ENCODE measurements around the gene STN1.
A peak's percentile ranks its signal among the peaks of the same experiment; 100 is the strongest.

Gene STN1, protein sequence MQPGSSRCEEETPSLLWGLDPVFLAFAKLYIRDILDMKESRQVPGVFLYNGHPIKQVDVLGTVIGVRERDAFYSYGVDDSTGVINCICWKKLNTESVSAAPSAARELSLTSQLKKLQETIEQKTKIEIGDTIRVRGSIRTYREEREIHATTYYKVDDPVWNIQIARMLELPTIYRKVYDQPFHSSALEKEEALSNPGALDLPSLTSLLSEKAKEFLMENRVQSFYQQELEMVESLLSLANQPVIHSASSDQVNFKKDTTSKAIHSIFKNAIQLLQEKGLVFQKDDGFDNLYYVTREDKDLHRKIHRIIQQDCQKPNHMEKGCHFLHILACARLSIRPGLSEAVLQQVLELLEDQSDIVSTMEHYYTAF

GRCh38 chr10:103918053-103918846 lies at the start of gene STN1:
STN1 (minus strand) TSS chr10:103918184; CDS start chr10:103917594, 590 bp downstream.
- peak; percentile 94 for DNase-seq

DNA sequence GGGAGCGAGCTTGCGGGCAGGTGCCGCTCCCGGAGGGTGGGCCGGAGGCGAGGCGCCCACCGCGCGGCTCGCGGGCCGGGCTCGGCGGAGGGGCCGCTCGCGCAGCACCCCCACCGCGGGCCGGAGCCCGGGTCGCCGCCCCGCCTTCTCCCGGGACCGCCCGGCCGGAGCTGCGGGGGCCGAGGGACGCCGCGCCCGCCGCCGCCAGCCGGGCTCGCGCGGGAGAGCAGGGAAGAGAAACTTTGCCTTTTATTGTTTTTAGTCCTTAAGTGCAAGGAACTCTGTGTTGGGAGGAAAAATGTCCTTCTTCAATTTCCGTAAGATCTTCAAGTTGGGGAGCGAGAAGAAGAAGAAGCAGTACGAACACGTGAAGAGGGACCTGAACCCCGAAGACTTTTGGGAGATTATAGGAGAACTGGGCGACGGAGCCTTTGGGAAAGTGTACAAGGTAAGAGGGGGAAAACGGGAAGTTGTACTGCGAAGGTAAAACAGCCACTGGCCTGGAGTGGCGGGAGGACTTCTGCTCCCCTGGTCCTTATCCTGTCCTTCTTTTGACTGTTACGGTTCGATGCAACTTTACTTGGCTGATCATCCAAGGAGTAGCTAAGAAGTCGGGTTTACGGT lies 49.6 kb upstream of the STN1 start:
- DNase-seq, result no peak

DNA sequence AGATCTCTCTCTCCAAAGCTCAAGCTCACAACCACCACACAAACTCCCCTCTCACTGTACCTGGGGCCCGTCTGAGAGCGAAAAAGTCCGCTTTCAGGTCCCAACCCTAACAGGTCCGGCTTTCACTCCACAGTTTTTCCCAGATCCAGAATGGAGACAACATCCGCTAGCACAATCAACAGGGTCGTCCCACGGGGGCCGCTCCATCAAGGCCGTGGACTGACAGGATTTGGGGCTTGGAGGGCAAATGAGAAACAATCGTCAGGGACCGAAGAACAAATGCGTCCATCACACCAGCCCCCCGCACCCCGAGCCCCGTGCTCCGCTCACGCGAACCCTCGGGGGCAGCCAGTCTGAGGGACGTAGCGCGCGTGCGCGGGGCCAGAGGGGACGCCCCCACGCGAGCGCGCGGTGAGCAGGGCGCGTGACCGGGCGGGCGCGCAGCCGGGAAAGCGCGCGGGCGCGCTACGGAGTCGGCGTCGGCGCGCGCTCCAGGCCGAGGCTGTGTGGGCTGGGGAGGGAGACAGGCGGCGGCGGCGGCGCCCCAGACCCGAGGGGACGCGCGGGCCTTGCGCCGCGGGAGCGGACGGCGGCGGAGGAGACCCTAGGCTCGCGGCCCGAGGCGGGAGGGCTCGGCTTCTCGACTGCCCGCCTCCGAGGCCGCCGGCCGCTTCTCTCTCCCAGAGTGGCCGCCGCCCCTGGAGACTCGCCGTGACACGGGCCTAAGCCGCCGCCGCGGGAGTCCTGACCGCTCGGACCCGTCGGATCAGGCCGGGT lies 48.9 kb upstream of the STN1 start, which contains the start of gene SLK:
SLK (plus strand) TSS at position 470 of the 777 bp plus-strand sequence. CDS start 606 bp downstream, outside the sequence.
- DNase-seq, result peak; percentile 77

DNA sequence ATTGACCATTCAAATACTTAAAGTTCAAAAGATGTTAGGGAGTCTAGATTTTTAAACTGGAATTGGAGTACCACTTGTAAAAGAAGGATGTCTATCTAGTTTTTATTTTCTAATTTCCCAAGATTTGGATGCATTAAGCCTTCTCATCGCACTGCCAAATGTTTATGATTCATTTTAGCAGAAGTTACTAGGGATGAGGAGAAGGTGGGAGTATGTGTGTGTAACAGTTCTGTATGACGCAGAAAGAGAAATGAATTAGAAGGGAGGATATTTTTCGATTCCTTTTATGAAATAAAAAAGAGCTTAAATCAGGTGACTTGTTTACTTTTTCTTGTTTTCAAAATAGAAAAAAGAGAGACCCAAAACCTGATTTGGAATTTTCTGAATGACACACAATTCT lies 42.1 kb upstream of the STN1 start:
- no peak for DNase-seq

GRCh38 chr10:103958996-103959395 lies 41.0 kb upstream of the STN1 start:
- no peak for DNase-seq

- DNase-seq, result no peak
Measured at GRCh38 chr10:103954543-103954942, 36.6 kb upstream of the STN1 start.

- DNase-seq, result no peak
Measured at GRCh38 chr10:103951942-103952341, 34.0 kb upstream of the STN1 start.

DNA sequence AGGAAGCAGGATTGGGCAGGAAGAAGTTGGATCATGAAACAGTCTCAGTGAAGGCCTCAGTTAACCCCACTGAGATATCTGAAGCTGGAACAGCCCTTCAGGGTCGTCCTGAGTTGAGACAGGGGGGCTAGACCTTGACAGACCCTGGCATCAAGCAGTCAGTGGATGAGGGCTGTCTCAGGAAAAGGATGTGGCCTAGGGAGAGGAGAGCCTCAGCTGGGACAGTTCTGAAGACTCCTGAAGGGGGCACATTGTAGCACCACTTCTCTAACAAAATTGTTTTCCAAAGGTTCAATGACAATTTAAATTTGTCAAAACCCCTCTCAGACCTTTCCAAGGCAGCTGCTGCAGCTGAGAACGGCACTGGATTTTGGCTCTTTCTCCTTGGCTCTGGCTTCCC lies 33.2 kb upstream of the STN1 start:
- DNase-seq, result no peak

- DNase-seq, result no peak
Measured at GRCh38 chr10:103949728-103950127, 31.7 kb upstream of the STN1 start.

GRCh38 chr10:103947799-103948516 lies 30.0 kb upstream of the STN1 start:
- no peak for DNase-seq

DNA sequence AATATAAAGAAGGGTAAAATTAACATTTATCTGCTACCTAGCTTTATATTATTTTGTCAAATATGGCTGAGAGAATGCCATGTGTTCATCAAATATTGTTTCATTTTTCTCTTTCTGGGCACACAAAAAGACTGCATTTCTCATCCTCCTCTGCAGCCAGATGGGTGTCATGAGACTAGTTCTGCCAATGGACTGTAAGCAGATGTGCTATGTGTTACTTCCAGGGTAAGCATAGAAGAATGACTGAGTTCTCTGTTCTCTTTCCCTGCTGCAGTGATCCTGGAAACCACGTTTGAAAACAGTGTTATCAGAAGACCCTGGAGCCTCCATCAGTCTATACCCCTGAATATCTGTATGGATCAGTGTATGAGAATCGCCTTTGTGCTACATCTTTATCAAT lies 24.9 kb upstream of the STN1 start:
- no peak for DNase-seq

DNA sequence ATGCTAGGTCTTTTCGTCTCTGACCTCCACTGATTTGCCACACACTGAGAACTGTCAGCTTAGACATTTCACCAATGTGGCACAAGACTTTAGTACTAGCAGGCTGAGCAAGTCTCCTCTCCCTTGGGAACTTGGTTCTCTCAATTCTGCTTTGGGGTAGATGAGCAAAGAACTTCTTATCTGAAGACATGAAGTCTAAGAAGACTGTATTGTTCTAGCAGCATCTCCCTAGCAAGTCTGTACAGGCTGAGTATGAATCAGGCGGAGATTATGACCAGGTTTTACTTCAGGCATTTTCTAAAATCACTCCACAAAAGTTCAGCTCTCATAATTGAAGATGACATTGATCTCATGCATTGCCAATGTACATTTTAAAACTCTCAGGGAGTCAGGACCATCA lies 23.8 kb upstream of the STN1 start:
- no peak for DNase-seq

DNA sequence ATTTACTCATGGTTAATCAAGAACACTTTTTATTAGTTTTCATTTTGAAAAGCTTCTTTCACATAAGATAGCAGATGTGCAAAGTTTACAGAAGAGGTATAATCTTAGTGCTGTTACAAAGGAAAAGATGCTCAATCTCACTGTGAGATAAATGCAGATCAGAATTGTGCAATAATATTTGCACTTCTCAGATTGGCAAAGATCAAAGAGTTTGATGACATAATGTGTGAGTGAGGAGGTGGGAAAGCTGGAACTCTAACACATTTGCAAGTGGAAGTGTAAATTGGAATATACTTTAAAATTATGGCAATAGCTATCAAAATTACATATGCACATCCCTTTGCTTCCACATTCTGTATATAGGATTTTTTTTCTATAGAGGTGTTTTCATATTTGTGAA lies 21.5 kb upstream of the STN1 start:
- no peak for DNase-seq

GRCh38 chr10:103936022-103936421 lies 18.0 kb upstream of the STN1 start:
- no peak for DNase-seq

DNA sequence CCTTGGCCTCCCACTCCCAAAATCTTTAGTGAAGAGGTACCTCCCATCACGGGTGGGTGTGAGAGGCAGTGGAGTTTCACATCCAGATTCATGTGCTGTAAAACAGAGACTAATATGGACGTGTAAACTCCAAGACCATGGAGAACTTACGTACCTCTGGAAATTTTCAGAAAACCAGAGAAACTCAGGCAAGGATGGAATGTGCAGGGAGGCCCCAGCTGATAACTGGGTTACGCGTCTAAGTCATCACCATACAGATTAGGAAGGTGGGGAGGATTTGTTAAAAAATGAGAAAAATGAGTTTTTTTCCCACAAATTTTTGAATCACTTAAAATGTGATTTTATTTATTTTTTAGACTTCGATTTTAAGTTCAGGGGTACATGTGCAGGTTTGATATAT lies 16.3 kb upstream of the STN1 start:
- DNase-seq, result no peak

- DNase-seq, result no peak
Measured at GRCh38 chr10:103933557-103934121, 15.7 kb upstream of the STN1 start.

- no peak for DNase-seq
Measured at GRCh38 chr10:103932971-103933370, 15.0 kb upstream of the STN1 start.

- DNase-seq, result no peak
Measured at GRCh38 chr10:103932271-103932670, 14.3 kb upstream of the STN1 start.

- DNase-seq, result no peak
Measured at GRCh38 chr10:103931603-103932002, 13.6 kb upstream of the STN1 start.

- DNase-seq, result no peak
Measured at GRCh38 chr10:103930881-103931280, 12.9 kb upstream of the STN1 start.

DNA sequence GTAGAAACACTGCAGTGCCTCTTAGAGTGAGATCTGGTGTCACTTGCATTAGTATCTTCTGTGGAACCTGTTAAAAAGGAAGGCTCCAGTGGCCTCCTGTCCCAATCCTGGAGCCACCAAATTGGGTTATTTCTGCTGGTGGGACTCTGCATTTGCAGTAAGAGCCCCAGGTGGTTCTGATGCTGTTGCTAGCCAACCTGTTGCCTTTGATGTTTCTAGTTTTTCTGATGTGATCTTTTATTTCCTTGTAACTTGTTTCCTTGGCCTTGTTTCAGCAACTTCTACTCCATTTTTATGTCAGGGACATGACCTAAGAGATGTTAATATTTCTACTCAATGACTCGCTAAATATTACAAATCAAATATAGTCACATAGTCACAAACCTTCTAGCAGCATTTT lies 12.5 kb upstream of the STN1 start:
- DNase-seq, result no peak

GRCh38 chr10:103929381-103929921 lies 11.5 kb upstream of the STN1 start:
- no peak for DNase-seq
